Kidney (tissue), 14 donors: ENCODE results near the gene PDGFRA. TPM values are rescaled to one million over a fixed set of nuclear protein-coding genes. Genes with fewer than 3 reads are reported as not detected.

Experiments
- DNase-seq, 5 donors: peaks; one replicate each; pipeline ENCODE4 v3.0.0-alpha.2; 2013 to 2020
- FAIRE-seq: peaks from 2 replicates; lab custom pipeline; 2012; peaks lifted over from hg19 to GRCh38; lab: Jason Lieb, UNC
- H3K27ac ChIP-seq, 2 donors: one replicate each; pipeline ENCODE4 v1.7.0; 2013; ENCODE audit warnings: low read depth in 2 of 2, low read length in 2 of 2, inconsistent platforms in 1 of 2
- H3K27me3 ChIP-seq: one replicate; pipeline ENCODE4 v1.7.1; 2013; ENCODE audit warnings: low read length, inconsistent platforms; ENCODE audit not compliant: control insufficient read depth, insufficient read depth
- H3K36me3 ChIP-seq, 3 donors: one replicate each; pipeline versions ENCODE4 v1.7.0 to v1.7.1; 2013; ENCODE audit warnings: low read length in 3 of 3, control low read depth in 1 of 3, inconsistent platforms in 1 of 3; ENCODE audit not compliant: insufficient read depth in 3 of 3, control insufficient read depth in 2 of 3
- H3K4me1 ChIP-seq, 3 donors: one replicate each; pipeline versions ENCODE4 v1.7.0 to v1.7.1; 2013; ENCODE audit warnings: low read length in 3 of 3, inconsistent platforms in 1 of 3, low read depth in 1 of 3; ENCODE audit not compliant: control insufficient read depth in 2 of 3, insufficient read depth in 2 of 3
- H3K4me3 ChIP-seq, 3 donors: one replicate each; pipeline versions ENCODE4 v1.7.0 to v1.8.1; 2013; ENCODE audit warnings: low read length in 3 of 3, control low read depth in 1 of 3, inconsistent platforms in 1 of 3
- H3K9ac ChIP-seq, 3 donors: one replicate each; pipeline versions ENCODE4 v1.7.0 to v1.7.1; 2013; ENCODE audit warnings: low read length in 3 of 3, control low read depth in 1 of 3, inconsistent platforms in 1 of 3
- H3K9me3 ChIP-seq, 3 donors: one replicate each; pipeline versions ENCODE4 v1.7.0 to v1.7.1; 2013; ENCODE audit warnings: low read length in 3 of 3, control low read depth in 1 of 3, inconsistent platforms in 1 of 3; ENCODE audit not compliant: control insufficient read depth in 2 of 3, insufficient read depth in 1 of 3
- intact Hi-C: fragments of 100-400 bp; cut with DNase I; formaldehyde crosslinking; loops from one replicate; pipeline ENCODE4 v1.11.1; 2022
- polyA plus RNA-seq: library from polyadenylated mRNA; stranded (reverse); fragments of 350-450 nt; fragmentation: Illumina TruSeq; extraction: RNeasy Lipid Tissue Mini Kit (QIAGEN cat#74804); gene quantifications from one replicate; pipeline ENCODE4 v1.2.3, GENCODE V29; 2014; ENCODE audit warnings: low read depth, low replicate concordance; ENCODE audit not compliant: insufficient read depth
- total RNA-seq: library from RNA; stranded (reverse); fragmentation: NEBNext Ultra II Directional; extraction: Animal tissue kit (Norgen Biotek cat#: 25700); gene quantifications from one replicate; pipeline ENCODE4 v1.2.1, GENCODE V29; 2021
- TF ChIP-seq, protein P1 (sequence below): IDR thresholded peaks from 3 replicates; pipeline ENCODE4 v1.5.1; 2012; ENCODE audit warnings: mild to moderate bottlenecking, moderate library complexity, borderline replicate concordance; ENCODE audit not compliant: insufficient read depth; ENCODE audit errors: extremely low read depth
- donor health status: control.
- donor health status: control.
- donor health status: control.
- donor health status: control.
- donor health status: control.
- donor health status: DM: yes; HTN: yes; CAD: no.
- donor health status: Normal renal cell carcinoma (clear cell type).

PDGFRA gene
- total and polyA plus RNA-seq, 2 donors from 2014 or later, result 12.3 to 71.0 TPM

DNA sequence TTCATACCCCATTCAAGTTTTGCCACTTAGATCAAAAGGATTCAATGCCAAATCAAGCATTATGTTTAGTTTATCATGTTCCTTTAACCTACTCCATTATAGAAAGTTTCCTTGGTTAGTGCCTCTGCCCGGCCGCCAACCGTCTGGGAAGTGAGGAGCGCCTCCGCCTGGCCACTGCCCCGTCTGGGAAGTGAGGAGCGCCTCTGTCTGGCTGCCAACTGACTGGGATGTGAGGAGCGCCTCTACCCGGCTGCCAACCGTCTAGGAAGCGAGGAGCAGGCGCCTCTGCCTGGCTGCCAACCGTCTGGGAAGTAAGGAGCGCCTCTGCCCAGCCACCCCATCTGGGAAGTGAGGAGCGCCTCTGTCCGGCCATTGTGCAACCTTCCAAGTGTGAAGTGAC is 36.3 kb upstream of the PDGFRA start:
- FAIRE-seq, result no peak

DNA sequence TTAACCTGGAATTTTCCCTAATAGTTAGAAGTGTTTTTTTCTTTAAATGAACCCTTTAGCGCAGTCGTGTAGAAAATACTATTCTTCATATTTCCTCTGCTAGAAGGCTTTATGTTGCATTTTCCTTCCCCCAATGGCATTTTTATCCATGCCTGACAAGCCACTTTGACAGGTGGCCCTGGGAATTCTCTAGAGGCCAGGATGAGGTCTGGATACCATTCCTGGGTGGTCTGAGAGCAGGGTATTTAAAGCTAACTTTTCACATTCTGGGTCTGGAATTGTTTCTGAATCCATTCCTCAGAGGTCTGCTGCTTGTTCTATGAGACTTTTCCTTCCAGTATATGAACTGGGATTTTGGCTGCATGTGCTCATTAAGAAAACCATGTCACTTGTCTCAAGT is 31.2 kb upstream of the PDGFRA start:
- Histone ChIP-seq H3K4me1 (no peaks in the 10 kb centered on the region), H3K9me3 (peaks cover 0 to 5% (median 0%) of the 10 kb centered on the region in 3 donors), H3K9ac (no peak overlapping the region), H3K36me3 (no peaks in the 10 kb centered on the region), H3K4me3 (no peak overlapping the region), H3K27me3 (no peaks in the 10 kb centered on the region), H3K27ac (no peak overlapping the region)
- no peak for DNase-seq
- TF ChIP-seq, protein P1, sequence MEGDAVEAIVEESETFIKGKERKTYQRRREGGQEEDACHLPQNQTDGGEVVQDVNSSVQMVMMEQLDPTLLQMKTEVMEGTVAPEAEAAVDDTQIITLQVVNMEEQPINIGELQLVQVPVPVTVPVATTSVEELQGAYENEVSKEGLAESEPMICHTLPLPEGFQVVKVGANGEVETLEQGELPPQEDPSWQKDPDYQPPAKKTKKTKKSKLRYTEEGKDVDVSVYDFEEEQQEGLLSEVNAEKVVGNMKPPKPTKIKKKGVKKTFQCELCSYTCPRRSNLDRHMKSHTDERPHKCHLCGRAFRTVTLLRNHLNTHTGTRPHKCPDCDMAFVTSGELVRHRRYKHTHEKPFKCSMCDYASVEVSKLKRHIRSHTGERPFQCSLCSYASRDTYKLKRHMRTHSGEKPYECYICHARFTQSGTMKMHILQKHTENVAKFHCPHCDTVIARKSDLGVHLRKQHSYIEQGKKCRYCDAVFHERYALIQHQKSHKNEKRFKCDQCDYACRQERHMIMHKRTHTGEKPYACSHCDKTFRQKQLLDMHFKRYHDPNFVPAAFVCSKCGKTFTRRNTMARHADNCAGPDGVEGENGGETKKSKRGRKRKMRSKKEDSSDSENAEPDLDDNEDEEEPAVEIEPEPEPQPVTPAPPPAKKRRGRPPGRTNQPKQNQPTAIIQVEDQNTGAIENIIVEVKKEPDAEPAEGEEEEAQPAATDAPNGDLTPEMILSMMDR, result no peak
- no peak for FAIRE-seq
- intact Hi-C loops, result no loop called here

More for the DNA sequence above, 36.3 kb upstream of the PDGFRA start:
- DNase-seq, result no peak
- H3K4me3 ChIP-seq, result no peak overlapping the region
- no peaks in the 10 kb centered on the region for H3K9me3 ChIP-seq
- no peaks in the 10 kb centered on the region for H3K4me1 ChIP-seq
- H3K36me3 ChIP-seq, result no peaks in the 10 kb centered on the region
- TF ChIP-seq, protein P1, result no peak
- no peaks in the 10 kb centered on the region for H3K27me3 ChIP-seq
- no peak overlapping the region for H3K9ac ChIP-seq
- intact Hi-C loops, result no loop called here
- H3K27ac ChIP-seq, result no peak overlapping the region

DNA sequence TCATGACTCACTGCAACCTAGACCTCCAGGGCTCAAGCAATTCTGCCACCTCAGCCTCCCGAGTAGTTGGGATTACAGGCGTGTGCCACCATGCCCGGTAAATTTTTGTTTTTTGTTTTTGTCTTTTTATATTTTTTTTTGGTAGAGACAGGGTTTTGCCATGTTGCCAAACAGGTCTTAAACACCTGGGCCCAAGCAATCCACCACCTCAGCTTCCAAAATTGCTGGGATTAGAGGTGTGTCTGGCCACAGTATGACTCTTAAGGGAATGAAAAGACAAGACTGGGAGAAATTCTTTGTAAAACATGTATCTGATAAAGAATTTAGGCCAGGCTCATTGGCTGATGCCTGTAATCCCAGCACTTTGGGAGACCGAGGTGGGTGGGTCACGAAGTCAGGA is 29.2 kb upstream of the PDGFRA start:
- Histone ChIP-seq H3K27me3 (no peaks in the 10 kb centered on the region), H3K9me3 (peaks cover 0 to 5% (median 0%) of the 10 kb centered on the region in 3 donors), H3K36me3 (no peaks in the 10 kb centered on the region), H3K4me3 (no peak overlapping the region), H3K9ac (no peak overlapping the region), H3K27ac (no peak overlapping the region), H3K4me1 (no peaks in the 10 kb centered on the region)
- FAIRE-seq (no peak), DNase-seq (no peak)
- TF ChIP-seq, protein P1, result no peak
- intact Hi-C loops, result no loop called here

DNA sequence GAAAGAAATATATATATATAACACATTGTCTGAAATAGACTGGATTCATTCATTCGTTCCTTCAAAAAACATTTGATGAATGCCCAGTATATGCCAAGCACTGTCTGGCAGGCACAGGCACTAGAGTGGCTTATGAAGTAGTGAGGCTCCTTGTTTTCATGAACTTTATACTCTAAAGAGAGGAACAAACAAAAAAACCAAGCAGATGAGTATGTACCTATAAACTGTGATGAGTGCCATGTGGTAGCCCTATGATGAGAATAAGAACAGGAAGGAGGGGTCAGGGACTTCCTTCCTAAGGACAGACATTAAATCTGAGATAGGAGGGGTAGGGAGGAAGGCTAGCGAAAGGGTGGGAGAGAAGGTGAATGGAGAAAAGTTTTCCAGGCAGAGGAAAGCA is 19.5 kb upstream of the PDGFRA start:
- intact Hi-C loops, result loop anchor here (10.0 kb wide), 1 partner anchor 1015 kb away; no protein-coding TSS in a partner anchor
- no peak for DNase-seq

More for the DNA sequence above, 19.5 kb upstream of the PDGFRA start:
- Histone ChIP-seq H3K27ac (no peak overlapping the region), H3K36me3 (no peaks in the 10 kb centered on the region), H3K4me1 (no peaks in the 10 kb centered on the region), H3K9me3 (no peaks in the 10 kb centered on the region), H3K27me3 (no peaks in the 10 kb centered on the region), H3K9ac (no peak overlapping the region), H3K4me3 (no peak overlapping the region)
- TF ChIP-seq, protein P1, result no peak
- FAIRE-seq, result no peak
